OCI-LY3 (cell line): Measurements from ENCODE around the gene TTC23.

Experiments
- CTCF ChIP-seq: fragments of 200-600, 300-600 bp; sonication (generic); IDR thresholded peaks from 2 replicates; pipeline ENCODE4 v1.5.1; 2014; ENCODE audit warnings: antibody characterized with exemption, low read length, low read depth
- EZH2phosphoT487 ChIP-seq: fragments of 200-600 bp; shearing (Covaris generic); IDR thresholded peaks from 2 replicates; pipeline ENCODE4 v1.6.1; 2018; ENCODE audit warnings: antibody characterized with exemption, mixed run types, low read depth

- no peak for TF ChIP-seq CTCF
- no peak for TF ChIP-seq EZH2phosphoT487
These were observed 1.2 kb downstream of the TTC23 start for GRCh38 chr15:99248000-99248715.
